H1 (cell line): ENCODE results near the gene ZNF566. TPM values are rescaled to one million over a fixed set of nuclear protein-coding genes. Genes with fewer than 3 reads are reported as not detected.

Source experiments
- CHD7 ChIP-seq: fragments of 300-600 bp; sonication (generic); IDR thresholded peaks from 2 replicates; pipeline ENCODE4 v1.7.1; 2012; ENCODE audit warnings: low read length, moderate library complexity, mild to moderate bottlenecking, inconsistent platforms; ENCODE audit not compliant: insufficient replicate concordance
- HDAC6 ChIP-seq: IDR thresholded peaks from one replicate; pipeline ENCODE4 v1.7.1; 2012; ENCODE audit warnings: low read depth, mild to moderate bottlenecking, inconsistent platforms, low read length, moderate library complexity
- JUND ChIP-seq: IDR thresholded peaks from 2 replicates; pipeline ENCODE4 v1.6.1; 2011; ENCODE audit warnings: mild to moderate bottlenecking, improper control_type of control experiment, low read length
- RAD21 ChIP-seq, 2 experiments: IDR thresholded peaks in 1 of 2; conservative IDR thresholded peaks in 1 of 2; 2 replicates each; pipeline ENCODE4 v1.6.1; 2011; ENCODE audit warnings: low read depth in 2 of 2, low read length in 2 of 2, improper control_type of control experiment in 1 of 2, inconsistent platforms in 1 of 2, mild to moderate bottlenecking in 1 of 2, moderate library complexity in 1 of 2
- RXRA ChIP-seq: IDR thresholded peaks from 2 replicates; pipeline ENCODE4 v1.6.1; 2011; ENCODE audit warnings: low read depth, mild to moderate bottlenecking, low read length, moderate library complexity; ENCODE audit not compliant: insufficient read depth
- TAF7 ChIP-seq: optimal IDR thresholded peaks from 2 replicates; pipeline ENCODE3; 2011; ENCODE audit warnings: low read depth, mild to moderate bottlenecking, inconsistent platforms, low read length, moderate library complexity, borderline replicate concordance
- polyA plus RNA-seq, 7 experiments: library from polyadenylated mRNA; depleted of rRNA in 3 of 7; stranded (reverse) in 5 of 7; unstranded in 2 of 7; fragments of >200 nt in 5 of 7; fragments of 200-250 nt in 2 of 7; gene quantifications; 1 replicate in 5 of 7; 2 replicates in 1 of 7; 4 replicates in 1 of 7; pipeline versions ENCODE4 v1.2.1 to v1.2.3, GENCODE V29; 2011 to 2013; ENCODE audit warnings: missing spikeins in 2 of 7, mixed read lengths in 2 of 7
- total RNA-seq: library from RNA; stranded (reverse); fragmentation: NEBNext Ultra II Directional; extraction: Animal tissue kit (Norgen Biotek cat#: 25700); gene quantifications from 2 replicates; pipeline ENCODE4 v1.2.1, GENCODE V29; 2021

The ZNF566 gene
- total and polyA plus RNA-seq, 2 of the 8 experiments (the other 6 are each of a cell fraction or from before 2014, with no cell fraction given) = 6.9 to 16.6 TPM

GRCh38 chr19:36497001-36497400 is 7.6 kb upstream of the ZNF566 start (continued):
- TF ChIP-seq CHD7 (no peak), TAF7 (no peak), HDAC6 (no peak), RAD21 (IDR thresholded peaks at IDR 0.05 in 1 of 2, conservative IDR thresholded peaks at IDR 0.05 in 1 of 2; ENCODE audit: low read depth in 2 of 2, low read length in 2 of 2) (no peak), JUND (no peak), RXRA (no peak)
- TF ChIP-seq, all 59 proteins: peak for 0
